ENCODE data around the gene KLHL1.

The KLHL1 gene

DNA sequence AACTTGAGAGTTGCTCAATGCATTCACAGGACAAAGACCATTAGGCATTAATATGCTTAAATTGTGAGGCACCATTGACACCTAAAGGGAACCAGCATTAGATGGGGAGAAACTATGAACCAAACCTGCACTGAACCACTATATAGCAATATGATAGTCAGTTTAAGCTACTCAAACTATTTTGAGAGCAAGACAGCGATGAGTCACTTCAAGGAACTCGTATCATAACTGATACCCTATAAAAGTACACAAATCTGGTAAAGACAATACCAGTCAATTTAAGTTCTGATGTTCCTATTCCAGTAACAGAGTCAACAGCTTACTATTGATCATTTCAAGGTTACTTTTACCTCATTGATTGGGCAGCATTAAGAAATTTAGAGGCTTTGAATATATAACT is 151.9 kb downstream of the KLHL1 start:
- no peak overlapping the region for H3K27ac Mint-ChIP-seq
- DNase-seq, result no peak
- no peaks in the 10 kb centered on the region for H3K9me3 Mint-ChIP-seq
- TF ChIP-seq, protein P1, sequence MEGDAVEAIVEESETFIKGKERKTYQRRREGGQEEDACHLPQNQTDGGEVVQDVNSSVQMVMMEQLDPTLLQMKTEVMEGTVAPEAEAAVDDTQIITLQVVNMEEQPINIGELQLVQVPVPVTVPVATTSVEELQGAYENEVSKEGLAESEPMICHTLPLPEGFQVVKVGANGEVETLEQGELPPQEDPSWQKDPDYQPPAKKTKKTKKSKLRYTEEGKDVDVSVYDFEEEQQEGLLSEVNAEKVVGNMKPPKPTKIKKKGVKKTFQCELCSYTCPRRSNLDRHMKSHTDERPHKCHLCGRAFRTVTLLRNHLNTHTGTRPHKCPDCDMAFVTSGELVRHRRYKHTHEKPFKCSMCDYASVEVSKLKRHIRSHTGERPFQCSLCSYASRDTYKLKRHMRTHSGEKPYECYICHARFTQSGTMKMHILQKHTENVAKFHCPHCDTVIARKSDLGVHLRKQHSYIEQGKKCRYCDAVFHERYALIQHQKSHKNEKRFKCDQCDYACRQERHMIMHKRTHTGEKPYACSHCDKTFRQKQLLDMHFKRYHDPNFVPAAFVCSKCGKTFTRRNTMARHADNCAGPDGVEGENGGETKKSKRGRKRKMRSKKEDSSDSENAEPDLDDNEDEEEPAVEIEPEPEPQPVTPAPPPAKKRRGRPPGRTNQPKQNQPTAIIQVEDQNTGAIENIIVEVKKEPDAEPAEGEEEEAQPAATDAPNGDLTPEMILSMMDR (IDR thresholded peaks at IDR 0.05), result no peak
- no peaks in the 10 kb centered on the region for H3K36me3 Mint-ChIP-seq (ENCODE audit: low read depth)
- no peaks in the 10 kb centered on the region for H3K27me3 Mint-ChIP-seq (ENCODE audit: low read depth, poor library complexity)
- H3K4me1 Mint-ChIP-seq, result peaks cover 34% of the 10 kb centered on the region
- H3K4me3 Mint-ChIP-seq, result no peak overlapping the region

DNA sequence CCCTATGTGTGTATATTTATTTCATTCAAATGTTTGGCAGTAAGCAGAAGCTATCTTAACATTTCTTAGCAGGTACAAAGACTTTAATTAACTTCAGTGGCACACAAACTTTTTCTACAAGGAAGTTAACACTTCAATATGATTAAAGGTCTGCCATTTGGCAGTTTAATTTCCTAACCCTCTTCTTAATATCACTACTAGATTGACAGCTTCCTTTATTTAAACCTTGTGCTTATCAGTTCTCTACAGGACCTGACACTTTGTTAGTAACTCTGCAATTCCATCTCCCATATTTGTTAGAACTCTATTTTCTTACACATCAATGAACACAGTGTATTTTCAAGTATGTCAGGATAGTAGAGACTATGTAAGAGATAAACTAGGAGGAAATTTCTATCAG is 153.0 kb downstream of the KLHL1 start:
- no peaks in the 10 kb centered on the region for H3K9me3 Mint-ChIP-seq
- no peak for DNase-seq
- no peak overlapping the region for H3K27ac Mint-ChIP-seq
- no peak overlapping the region for H3K4me3 Mint-ChIP-seq
- no peaks in the 10 kb centered on the region for H3K27me3 Mint-ChIP-seq (ENCODE audit: low read depth, poor library complexity)
- peaks cover 29% of the 10 kb centered on the region for H3K4me1 Mint-ChIP-seq
- TF ChIP-seq, protein P1 (IDR thresholded peaks at IDR 0.05), result no peak
- no peaks in the 10 kb centered on the region for H3K36me3 Mint-ChIP-seq (ENCODE audit: low read depth)

DNA sequence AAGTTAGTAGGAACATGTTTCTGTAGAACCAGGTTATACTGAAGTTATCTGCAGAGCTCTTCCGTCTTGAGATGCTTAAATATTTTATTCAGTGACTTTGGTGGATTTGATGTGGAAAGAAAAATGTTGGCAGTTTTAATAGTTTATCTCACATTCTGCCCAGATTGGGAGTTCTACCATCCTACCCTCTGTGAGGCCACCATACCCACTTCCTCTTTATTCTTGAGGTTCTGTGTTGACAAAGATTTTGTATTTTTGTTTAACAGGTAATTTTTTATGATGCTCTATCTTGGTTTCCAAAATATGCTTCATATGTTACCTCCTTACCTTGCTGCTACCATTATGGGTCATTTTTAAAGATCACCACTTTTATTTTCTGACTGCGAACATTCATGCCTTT is 156.8 kb downstream of the KLHL1 start:
- Mint-ChIP-seq H3K36me3 (ENCODE audit: low read depth) (no peaks in the 10 kb centered on the region), H3K27me3 (ENCODE audit: low read depth, poor library complexity) (no peaks in the 10 kb centered on the region), H3K9me3 (no peaks in the 10 kb centered on the region), H3K27ac (peak overlapping the region; percentile 77), H3K4me1 (peaks cover 28% of the 10 kb centered on the region), H3K4me3 (no peak overlapping the region)
- no peak for DNase-seq
- TF ChIP-seq, protein P1 (IDR thresholded peaks at IDR 0.05), result no peak

GRCh38 chr13:69950160-69950559 is 158.1 kb downstream of the KLHL1 start:
- H3K9me3 Mint-ChIP-seq, result no peaks in the 10 kb centered on the region
- peaks cover 23% of the 10 kb centered on the region for H3K4me1 Mint-ChIP-seq
- DNase-seq, result no peak
- H3K27ac Mint-ChIP-seq, result no peak overlapping the region
- TF ChIP-seq, protein P1 (IDR thresholded peaks at IDR 0.05), result no peak
- no peak overlapping the region for H3K4me3 Mint-ChIP-seq
- no peaks in the 10 kb centered on the region for H3K36me3 Mint-ChIP-seq (ENCODE audit: low read depth)
- H3K27me3 Mint-ChIP-seq (ENCODE audit: low read depth, poor library complexity), result no peaks in the 10 kb centered on the region

- peaks cover 22% of the 10 kb centered on the region for H3K4me1 Mint-ChIP-seq
- no peak overlapping the region for H3K4me3 Mint-ChIP-seq
- H3K9me3 Mint-ChIP-seq, result peaks cover 4% of the 10 kb centered on the region
- TF ChIP-seq, protein P1 (IDR thresholded peaks at IDR 0.05), result no peak
- H3K36me3 Mint-ChIP-seq (ENCODE audit: low read depth), result peaks cover 4% of the 10 kb centered on the region
- H3K27ac Mint-ChIP-seq, result no peak overlapping the region
- DNase-seq, result no peak
- H3K27me3 Mint-ChIP-seq (ENCODE audit: low read depth, poor library complexity), result no peaks in the 10 kb centered on the region
These were observed 160.2 kb downstream of the KLHL1 start for GRCh38 chr13:69948016-69948415.

DNA sequence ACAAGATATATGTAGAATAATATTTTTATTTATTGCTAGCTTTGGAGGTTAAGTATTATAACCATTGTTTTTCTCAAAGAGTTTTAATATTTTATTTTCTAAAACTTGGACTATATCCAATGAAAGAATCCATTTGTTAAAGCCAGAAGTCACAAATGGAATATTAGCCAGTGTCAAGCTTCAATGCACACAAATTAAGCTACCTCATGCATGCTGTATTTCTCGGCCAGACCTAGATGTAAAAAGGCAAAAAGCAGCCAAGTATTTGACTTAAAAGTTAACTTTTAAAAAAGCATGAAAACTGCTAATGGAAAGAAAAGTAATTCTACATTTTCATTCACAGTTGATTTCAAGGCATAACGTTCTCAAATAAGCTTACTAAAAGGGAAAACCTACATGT is 160.7 kb downstream of the KLHL1 start:
- DNase-seq, result no peak
- H3K4me1 Mint-ChIP-seq, result peaks cover 22% of the 10 kb centered on the region
- H3K36me3 Mint-ChIP-seq (ENCODE audit: low read depth), result peaks cover 4% of the 10 kb centered on the region
- peaks cover 4% of the 10 kb centered on the region for H3K9me3 Mint-ChIP-seq
- TF ChIP-seq, protein P1 (IDR thresholded peaks at IDR 0.05), result no peak
- H3K27me3 Mint-ChIP-seq (ENCODE audit: low read depth, poor library complexity), result no peaks in the 10 kb centered on the region
- no peak overlapping the region for H3K27ac Mint-ChIP-seq
- no peak overlapping the region for H3K4me3 Mint-ChIP-seq

Measured in nephron progenitor cell (in vitro differentiated cells).